ENCODE results near the gene SYNDIG1.
"Not testable (repeated sequence)": the region's sequence is repeated elsewhere in the genome, so short reads cannot be mapped to it uniquely, and the experiment has no call there.

The SYNDIG1 gene

DNA sequence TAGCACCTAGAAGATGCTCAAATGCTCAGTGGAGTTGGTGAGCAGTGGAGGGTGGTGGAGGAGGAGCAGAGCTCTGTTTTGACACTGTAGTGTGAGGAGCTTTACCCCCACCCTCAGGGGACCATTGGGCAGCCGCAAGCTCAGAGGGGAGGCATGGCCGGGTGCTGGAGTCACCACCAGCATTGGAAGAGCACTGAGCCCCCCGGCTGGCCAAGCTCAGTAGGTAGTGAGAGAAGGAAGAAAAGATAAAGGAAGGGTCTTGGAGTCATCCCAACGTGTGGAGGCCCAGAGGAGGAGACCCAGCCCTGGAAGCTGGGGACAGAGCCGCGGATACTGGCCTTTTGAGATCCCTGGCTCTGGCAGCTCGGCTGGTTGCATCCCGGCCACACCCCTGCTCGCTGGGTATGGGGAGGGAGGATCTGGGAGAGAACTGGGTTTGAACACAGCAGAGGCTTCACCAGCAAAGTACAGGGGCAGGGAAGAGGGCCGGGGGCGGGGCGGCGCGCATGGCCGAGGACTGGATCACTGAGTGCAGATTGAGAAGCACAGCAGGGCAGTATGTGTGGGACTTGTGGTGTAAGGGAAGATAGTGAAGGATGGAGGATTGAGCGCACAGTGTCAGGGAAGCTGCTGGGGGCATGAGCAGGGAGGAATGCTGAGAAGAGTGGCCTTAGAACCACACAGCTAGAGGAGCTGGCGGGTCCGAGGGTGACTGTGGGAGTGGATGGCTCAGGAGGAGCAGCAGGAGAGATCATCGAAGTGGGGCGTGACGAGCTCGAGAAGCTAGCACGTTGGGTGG is 24.4 kb downstream of the SYNDIG1 start:
- no peak for DNase-seq

DNA sequence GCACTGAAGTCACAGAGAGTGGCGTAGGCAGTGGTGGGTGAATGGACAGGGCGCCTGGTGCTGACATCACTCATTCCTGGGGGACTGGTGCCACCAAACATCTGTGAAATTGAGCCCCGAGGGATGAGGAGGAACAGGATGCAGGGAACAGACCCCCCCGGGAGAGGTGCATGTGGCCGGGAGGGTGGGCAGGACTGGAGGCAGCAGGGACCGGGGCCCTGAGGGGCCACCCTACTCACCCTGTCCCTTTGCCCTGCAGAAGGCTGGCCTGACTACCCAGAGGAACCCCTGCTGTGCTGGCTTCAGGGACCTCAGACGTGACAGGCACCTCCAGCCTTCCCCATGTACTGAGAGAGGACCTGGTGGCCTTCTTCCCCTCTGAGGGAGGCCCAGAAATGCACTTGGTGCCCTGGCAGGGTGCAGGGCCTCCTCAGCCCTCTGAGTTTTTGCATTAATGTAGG is 25.1 kb downstream of the SYNDIG1 start:
- DNase-seq = no peak

DNA sequence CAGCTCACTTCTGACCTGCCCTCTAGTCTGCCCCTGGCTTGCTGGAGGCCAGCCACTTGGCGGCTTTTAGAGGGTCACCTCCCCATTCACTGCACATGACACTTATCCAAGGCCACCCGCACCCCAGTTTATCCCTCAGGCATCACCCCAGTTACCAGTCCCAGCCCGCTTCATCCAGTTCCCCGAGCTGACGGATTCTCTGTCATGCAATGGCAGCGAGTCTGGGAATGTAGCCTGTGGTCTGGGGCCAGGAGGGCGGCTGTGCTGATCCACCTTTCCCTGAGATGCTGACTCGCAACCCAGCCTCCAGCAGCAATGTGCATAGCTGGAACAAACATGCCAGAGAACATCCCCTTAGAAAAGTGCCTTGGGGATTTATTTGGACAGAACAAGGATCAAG is 25.8 kb downstream of the SYNDIG1 start:
- no peak for DNase-seq

DNA sequence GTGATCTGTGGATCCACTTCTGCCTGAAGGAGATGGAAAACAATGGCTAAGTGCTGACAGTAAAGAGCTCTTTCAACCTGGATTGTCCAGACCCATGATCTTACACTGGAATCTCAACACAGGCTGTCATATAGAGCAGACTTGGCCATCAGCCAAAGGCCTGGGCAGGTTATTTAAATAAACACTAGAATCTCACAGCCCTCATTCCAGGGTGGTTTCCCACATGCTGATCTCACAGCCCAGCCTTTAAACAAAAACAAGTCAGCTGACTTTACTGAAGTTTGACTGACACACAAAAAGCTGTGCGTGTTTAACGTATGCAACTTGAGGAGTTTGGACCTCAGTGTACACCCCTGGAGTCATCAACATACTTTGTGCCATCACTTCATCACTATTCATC is 28.4 kb downstream of the SYNDIG1 start:
- no peak for DNase-seq

DNA sequence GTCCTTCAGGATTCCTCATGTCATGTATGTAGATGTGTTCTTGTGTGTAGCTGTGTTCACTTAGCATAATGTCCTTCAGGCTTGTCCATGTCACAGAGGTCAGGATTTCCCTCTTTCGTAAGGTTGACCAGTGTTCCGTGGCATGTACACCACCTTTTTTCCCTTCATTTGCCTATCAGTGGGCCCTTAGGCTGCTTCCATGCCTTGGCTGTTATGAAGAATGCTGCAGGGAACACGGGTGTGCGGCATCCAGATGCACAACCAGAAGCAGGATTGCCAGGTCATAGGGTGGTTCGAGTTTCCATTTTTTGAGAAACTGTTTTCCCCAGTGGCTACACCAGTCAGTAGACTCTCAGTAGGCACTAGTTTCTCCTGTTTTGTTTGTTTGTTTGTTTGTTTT is 29.2 kb downstream of the SYNDIG1 start:
- DNase-seq = no peak

DNA sequence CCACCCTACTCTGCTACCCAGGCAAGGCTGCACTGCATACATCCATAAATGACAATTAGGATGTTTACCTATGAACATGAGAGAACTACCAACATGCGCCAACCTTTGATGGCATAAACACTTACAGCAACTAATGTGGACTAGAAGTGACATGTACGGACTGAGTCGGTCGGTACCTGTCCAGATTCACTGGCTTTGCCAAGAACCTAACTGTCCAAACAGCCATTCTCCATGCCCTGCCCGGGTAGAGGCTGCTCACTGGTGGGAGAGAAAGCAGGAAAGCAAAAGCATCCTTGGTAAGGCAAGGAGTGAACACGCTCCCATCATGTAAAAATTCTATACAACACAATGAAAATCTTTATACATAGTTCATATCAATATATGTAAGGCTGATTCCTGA is 30.0 kb downstream of the SYNDIG1 start:
- no peak for DNase-seq

DNA sequence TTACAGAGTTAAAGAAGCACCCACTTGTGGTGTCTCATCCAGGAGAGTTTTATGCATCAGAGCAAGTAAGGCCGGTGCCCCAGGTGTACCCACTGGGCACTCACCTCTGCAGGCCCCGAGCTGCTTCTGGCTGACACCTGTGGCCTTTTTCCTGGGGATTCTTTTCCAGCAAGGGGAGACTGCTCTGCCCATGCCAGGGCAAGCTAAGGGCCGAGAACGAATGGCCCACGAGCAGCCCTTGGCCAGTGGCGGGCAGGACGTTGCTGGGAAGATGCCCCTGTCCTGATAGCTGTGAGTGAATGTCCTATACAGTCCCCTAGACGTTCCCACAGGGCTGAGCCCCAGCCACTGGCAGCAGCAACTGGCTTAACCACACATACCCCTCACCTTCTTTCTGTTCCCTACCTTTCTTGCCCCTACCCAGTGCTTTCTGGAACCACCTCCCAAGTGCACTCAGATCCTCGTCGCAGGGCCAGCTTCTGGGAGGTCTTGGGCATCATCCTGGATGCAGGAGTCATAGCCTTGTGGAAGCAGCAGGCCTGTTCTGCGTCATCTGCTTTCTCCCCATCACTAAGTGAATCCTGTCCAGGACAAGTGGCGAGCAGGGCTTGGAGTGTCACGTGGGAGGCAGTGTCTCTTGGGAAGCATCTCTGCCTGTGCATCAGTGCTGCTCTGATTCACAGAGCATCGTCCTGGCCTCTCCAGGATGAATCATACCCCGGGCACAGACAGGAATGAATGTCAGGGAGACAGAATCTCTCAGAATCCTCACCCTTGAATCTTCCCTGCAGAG is 32.5 kb downstream of the SYNDIG1 start:
- no peak for DNase-seq

DNA sequence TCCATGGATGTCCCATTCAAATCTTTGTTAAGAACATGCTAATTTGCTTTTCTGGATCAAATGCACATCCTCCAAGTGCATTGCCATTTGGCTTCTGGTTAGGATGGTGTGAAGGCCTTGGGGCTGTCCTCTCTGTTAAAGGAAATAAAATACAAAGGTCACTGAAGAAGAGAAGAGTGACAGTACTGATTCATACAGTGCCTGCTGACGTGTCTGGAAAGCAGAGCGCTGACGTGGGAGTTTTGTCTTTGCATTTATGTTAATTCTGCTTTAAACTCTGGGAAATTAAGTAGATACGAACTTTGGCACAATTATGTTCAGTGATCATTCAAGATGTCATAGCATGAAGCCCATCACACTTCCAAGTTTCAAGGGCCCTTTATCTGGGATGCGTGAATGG is 33.2 kb downstream of the SYNDIG1 start:
- no peak for DNase-seq

DNA sequence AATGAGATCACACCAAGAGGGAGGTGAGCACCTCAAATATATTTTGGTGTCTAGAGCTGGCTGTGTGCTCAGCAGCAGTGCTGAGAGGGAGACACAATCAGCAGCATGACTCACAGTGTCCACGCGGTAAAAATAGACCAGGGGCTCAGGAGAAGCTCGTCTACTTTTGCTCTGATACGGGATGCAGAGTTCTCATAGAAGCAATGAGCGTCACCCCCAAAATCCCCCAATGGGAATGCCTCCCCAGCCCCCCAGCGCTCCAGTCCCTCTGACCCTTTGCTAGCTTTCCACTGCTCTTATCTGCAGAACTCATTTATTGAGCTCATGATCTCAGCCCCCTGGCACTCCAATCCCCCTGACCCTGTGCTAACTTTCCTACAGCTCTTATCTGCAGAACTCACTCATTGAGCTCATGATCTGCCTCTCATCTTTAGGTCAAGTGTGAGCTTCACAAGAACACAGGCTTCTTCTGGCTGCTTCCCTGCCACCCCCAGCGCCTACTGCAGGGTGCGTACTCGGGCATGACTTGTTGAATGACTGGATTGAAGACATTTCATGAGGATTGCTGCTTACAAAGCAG is 34.0 kb downstream of the SYNDIG1 start:
- DNase-seq = no peak

DNA sequence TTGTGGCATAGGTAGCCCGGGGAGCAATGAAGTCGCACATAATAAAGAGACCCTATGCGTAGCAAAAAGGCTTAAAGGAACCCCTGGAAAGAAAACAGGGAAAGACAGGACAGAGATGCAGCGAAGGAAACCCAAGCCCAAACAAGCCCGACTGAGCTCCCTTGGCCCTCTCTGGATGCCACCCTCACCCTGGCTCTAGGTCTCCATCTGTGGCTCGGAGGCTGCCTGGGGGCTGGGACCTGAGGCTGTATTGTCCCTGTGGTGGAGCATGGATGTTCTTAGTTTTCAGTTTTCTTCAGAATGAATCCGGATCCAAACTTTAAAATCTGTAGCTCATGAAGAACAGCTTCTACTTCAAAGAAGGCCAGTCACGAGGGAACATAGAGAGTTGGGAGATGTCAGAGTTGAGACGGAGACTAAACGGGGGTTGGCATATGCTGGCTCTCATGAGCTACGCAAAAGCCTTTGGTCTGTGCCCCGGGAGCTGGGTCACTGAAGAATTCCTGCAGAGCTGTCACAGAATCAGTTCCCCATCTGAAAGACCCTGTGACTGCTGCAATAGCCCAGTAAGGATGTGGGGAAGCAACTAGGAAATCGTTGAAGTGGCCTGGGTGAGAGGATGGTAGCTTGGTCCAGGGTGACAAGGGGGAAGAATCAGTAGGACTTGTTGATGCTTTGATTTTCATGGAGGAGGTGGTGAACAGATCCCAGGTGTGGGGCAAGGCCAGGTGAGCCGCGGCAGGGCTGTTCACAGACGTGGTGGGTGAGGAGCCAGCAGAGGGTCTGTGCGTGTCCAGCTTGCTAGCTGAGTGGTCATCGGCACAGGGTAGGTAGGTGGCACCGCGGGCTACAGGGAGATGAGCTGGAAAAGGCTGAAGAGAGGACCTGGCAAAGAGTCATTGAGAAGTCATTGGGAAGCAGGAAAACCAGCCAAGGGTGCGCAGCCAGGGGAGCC is 35.2 kb downstream of the SYNDIG1 start:
- no peak for DNase-seq

DNA sequence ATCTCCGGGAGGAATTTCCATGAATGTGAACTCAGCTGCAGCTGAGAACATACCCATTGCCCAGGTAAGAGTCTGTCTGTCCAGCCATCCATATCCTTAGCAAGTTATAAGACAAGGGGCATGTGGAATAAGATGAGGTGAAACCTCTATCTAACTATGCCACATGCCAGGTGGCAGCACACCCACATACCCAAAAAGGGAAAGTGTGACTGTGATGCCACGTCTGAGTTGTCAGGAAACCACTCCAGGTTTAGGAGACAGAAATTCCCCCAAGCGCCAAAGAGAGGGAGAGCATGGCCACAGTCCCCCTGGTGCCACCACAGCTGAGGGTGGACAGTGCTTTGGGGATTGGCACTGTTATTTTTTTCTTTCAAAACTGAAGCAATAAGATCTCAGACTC is 36.7 kb downstream of the SYNDIG1 start:
- DNase-seq = no peak

DNA sequence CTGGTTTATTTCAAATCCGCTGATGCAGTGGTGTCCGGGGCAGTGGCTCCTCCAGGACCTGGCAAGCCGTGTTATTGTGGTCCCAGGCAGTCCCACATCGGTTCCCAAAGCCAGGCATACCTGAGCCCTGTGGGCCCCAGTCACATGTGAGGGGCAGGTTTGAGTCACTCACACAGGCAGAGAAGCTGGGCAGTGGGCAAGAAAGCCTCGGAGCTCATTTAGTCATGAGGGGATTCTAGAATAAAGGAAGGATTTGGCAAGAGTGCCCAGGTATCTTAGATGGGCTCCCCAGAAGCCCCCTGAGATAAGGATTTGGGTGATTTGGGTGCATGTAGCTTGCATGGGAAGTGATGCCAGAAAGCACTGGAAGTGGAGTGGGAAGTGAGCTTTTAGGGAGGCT is 37.3 kb downstream of the SYNDIG1 start:
- DNase-seq = no peak

DNA sequence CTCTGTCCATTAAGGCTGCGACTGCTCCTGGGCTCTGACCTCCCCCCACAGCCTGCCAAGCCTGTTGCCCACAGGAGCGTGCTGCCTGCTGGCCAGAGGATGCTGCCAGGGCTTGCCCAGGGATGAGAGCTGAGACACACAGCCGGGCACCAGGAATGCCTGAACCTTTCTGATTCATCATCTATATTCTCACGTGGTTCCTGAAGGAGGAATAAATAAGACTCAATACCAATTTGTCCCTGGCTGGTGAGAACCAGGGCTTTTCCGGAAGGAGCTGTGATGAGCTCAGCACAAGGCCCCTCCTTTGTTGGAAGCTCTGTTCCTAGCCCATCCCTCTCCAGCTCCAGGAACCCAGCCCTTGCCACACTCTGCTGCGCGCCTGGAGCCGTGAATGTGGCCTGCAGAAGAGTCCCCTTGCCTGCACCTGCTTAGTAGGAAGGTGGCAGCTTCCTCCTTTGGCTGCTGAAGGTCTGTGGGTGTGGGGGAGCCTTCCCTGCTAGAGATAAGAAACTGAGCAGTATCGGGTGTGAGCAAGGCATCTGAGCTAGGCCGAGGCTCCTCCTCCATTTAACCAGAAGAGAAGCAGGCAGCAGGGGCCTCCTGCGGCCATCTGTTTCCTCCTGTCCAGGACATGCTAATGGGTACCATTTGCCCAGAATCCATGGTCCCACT is 37.9 kb downstream of the SYNDIG1 start:
- DNase-seq = peak; percentile 84

DNA sequence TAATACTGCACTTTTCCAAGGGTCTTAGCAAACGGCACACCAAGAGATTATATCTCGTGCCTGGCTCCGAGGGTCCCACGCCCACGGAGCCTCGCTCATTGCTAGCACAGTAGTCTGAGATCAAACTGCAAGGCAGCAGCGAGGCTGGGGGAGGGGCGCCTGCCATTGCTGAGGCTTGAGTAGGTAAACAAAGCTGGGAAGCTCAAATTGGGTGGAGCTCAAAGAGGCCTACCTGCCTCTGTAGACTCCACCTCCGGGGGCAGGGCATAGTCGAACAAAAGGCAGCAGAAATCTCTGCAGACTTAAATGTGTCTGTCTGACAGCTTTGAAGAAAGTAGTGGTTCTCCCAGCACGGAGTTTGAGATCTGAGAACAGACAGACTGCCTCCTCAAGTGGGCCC is 43.0 kb downstream of the SYNDIG1 start:
- DNase-seq = not testable (repeated sequence)

DNA sequence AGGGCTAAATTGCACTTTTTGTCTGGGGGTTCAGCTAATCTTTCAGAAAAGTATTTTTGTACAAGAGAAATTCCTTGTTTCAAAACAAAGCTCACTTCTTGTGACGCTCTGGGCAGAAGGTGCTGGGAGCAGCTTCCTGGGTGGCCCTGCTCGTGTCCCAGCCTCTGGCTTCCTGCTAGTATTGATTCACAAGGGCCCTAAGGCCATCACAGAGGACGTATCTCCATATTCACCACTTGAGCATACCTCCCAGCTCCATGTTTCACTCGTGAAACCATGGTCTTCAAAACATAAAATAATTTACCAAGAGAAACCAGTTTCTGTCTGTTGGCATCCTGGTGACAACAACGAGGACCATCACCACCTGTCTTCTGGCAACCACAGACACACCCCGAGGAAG is 49.1 kb downstream of the SYNDIG1 start:
- no peak for DNase-seq

DNA sequence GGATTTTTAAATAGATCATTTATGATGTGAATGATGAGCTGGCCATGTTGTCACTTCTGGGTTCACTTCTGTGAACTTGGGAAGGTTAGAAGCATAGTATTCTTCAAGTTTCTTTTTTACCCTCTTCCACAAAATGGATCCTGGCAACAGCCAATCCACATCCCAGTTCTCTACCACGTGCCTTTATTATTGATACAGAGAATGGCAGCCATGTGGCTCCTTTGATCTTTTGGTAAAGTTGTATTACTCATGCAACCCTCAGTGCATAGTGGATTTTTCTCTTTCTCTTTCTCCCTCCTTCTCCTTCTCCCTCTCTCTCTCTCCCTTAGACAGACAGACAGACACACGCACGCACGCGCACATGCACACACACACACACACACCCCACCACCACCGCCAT is 50.0 kb downstream of the SYNDIG1 start:
- DNase-seq = no peak

DNA sequence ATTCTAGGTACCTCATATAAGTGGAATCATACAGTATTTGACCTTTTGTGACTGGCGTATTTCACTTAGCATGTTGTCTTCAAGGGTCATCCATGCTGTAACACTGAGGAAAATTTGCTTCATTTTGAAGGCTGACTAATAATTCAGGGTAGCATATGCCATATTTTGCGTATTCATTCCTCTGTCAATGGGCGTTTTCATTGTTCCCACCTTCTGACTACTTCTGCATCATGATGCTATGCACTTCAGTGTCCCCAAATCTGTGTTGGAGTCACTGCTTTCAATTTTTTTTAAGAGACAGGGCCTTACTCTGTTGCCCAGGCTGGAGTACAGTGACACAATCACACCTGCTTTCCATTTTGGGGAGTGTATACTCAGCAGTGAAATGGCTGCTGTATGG is 51.6 kb downstream of the SYNDIG1 start:
- DNase-seq = no peak

DNA sequence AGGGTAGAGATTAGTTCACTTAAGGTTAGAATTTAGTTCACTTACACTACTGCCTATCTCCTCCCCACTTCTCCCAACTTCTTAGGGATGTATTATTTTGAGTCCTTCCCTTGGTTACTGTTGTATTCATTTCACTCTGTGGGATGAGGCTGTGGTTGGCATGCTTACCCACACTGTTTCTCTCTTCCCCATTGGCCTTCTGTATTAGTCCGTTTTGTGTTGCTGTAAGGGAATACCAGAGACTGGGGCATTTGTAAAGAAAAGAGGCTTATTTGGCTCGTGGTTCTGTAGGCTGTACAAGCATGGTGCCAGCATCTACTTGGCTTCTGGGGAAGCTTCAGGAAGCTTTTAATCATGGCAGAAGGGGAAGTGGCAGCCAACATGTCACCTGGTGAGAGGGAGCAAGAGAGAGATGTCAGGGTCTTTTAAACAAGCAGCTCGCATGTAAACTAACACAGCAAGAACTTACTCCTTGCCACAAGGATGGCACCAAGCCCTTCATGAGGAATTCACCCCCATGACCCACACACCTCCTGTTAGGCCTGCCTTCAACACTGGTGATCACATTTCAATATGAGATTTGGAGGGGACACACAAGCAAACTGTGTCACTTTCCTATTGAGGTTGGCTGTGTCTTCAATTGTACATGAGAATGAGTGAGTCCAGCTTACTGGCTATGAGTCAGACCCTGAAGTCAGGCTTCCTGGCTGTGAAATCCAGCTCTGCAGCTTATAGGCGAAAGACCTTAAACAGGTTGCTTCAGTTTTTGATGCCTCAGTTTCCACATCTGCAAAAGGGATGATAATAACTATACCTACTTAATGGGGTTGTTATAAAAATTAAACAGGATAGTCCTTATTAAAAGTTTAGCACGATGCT is 53.3 kb downstream of the SYNDIG1 start:
- DNase-seq = no peak

DNA sequence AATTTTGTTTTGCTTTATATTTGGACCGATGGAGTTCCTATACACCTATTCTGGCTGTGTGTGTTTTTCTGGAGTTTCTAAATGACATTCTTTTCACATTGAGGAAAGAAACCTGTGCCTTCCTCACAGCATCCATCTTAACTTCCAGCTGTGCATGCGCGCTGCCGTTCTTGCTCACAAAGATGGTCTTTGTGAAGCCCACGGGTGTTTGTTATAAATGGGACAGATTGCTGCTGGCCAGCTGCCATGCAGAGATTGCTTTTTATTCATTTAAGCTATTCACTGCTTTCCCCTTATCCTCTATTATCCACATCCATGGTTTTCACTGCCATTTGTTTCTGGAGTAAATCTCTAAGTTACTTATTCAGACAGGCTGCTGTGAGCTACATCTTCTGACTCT is 54.2 kb downstream of the SYNDIG1 start:
- DNase-seq = no peak

DNA sequence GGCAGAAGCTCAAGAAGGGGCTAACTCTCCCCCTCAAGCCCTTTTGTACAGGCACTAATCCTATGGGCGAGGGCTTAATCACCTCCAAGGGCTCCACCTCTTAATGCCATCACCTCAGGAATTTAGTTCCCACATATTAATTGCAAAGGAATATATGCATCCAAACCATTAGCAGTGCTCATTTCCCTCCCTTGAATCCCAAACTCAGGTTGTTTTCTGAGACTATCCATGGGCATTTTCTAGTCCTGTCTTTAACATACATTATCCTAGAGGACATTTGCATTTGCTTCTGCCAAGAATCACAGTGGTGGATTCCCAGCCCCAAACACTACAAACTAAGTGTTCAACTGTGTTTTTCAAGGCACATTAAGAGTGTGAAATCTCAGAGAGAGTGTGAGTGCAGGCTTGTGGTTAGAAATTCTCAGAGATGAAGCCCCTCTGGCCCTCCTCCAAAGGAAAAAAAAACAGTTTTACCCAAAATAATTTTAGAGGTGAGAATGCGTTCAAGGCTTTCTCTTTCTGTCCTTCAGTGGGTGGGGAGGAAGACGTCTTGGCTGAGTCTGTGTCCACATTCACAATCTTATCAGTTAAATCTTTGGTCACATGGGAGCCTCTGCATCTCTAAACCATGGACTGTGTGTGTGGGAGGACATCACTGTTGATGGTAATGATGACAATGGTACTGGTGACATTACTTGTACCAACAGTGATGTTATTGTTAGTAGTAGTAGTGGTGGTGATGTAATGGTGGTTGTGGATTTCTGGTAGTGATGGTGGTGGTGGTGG is 59.3 kb downstream of the SYNDIG1 start:
- DNase-seq = no peak

All from hematopoietic multipotent progenitor cell treated with erythropoietin and hydrocortisone succinate and interleukin-3 and kit ligand, for 8 days (in vitro differentiated cells).